ENCODE data around the gene JCAD.
"Not testable (repeated sequence)": the region's sequence is repeated elsewhere in the genome, so short reads cannot be mapped to it uniquely, and the experiment has no call there.

The JCAD gene, protein sequence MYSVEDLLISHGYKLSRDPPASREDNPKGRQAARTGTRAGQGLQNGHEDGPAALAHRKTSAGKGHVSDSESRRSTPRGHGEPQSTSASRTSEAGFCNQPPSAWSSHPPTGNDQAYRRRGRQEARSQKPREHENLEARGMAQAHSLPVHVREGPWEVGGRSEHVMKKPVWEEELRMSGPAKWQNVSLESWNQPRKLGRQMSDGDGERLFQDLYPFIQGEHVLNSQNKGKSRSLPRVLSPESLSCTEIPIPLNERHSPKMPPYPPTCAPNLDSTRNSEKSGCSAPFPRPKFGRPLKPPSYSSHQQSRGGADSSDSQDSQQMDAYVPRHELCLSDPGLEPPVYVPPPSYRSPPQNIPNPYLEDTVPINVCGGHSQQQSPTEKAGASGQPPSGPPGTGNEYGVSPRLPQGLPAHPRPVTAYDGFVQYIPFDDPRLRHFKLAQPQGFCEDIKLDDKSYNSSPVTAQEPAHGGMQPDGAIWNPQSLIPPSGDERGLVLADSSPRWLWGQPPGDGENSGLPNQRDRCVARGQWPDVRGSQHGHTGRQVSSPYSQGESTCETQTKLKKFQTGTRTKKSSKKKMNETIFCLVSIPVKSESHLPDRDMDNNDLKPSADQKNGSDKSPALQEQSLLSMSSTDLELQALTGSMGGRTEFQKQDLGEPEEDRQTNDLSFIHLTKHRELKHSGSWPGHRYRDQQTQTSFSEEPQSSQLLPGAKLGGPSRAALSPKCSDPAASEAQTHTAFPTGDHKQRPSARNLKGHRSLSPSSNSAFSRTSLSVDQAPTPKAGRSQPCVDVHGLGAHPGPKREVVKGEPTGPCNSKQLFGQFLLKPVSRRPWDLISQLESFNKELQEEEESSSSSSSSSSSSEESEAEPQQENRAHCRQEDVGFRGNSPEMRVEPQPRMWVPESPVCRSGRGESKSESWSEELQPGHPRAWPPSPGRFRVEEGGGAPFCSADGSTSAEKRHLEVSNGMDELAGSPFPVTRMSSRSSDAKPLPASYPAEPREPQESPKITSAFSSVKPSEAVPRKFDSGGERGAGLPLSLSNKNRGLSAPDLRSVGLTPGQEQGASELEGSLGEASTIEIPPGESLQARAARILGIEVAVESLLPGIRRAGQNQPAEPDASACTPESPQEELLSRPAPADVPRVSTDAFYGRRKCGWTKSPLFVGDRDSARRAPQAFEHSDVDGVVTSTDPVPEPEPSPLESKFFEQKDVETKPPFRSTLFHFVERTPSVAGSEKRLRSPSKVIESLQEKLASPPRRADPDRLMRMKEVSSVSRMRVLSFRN (N-terminal part only)

GRCh38 chr10:30059209-30060107 lies at the start of gene JCAD:
JCAD (minus strand) TSS chr10:30059586; CDS start chr10:30047812, 11,774 bp downstream.
- no peak for DNase-seq

- DNase-seq, result no peak
Observed at GRCh38 chr10:30106987-30107386, 47.6 kb upstream of the JCAD start.

- DNase-seq, result no peak
Observed at GRCh38 chr10:30103595-30104320, 44.4 kb upstream of the JCAD start.

DNA sequence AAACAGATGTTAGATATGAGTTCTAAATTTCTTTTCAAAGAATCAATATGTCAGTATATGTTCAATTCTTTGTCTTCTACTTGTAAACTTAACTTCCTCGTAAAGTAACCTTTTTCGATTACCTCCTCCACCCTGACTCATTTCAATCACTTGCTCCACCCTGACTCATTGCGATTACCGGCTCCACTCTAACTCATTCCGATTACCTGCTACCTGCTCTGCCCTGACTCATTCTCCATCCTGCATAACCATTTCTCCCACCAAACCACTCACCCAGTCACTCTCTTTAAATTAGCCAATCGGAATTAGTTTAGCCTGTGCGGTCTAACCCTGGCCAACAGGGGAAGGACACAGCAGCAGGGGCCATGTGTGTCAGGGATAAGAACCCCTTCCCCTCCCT lies 40.3 kb upstream of the JCAD start:
- not testable (repeated sequence) for DNase-seq

GRCh38 chr10:30099101-30099500 lies 39.7 kb upstream of the JCAD start:
- no peak for DNase-seq

DNA sequence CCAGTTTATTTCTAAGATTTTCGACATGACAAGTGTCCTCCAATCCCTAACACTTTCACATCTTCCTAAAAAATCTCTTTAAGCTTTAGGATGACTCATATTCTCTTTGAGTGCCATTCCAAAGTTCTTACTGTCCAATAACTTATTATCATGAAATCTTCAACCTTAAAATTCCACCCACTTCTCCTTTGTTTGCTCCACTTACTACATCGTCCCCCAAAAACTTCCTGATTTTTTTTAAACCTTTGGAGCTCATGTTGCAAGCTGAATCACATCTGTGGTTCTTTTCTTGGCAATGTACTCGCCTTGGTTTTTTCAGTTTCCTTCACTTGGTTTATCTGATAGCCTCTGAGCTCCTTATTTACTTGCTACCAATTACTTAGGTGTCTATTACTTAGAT lies 39.2 kb upstream of the JCAD start:
- no peak for DNase-seq

DNA sequence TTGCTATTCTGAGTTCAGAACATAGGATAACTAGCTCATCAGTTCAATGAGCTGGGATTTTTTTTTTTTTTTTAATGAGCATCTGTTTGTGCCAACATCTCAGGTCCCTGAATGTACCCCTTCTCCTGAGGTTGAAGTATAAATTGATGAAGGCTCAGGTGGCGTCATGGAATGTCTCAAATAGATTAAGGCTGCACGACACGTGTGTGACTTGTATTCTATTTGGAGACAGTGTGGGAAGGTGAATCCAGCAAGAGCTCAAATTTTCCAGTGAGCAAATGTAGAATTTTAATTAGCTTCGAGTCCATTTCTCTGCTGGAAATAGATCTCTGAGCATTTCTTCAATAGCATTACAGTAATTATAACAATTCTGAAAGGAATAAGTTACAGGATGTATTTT lies 37.2 kb upstream of the JCAD start:
- no peak for DNase-seq

- no peak for DNase-seq
Observed at GRCh38 chr10:30095631-30096422, 36.4 kb upstream of the JCAD start.

DNA sequence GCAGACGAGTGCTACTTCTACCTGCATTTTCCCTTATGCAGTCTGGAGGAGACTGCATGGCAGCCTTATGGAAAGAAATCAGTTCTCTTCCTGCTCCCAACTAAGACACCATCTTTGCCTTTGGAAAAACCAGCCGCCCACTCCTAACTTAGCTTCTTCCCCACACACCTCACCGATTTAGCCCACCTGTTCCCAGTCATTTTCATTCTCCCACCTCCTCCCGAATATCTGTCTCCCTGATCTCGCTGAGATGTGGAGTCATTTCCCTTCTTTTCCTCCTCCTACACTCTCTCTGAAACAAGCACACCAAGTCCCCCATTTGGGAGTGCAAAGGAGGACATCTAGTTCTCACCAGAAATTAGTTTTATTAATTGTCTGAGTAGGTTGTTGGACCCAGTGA lies 35.2 kb upstream of the JCAD start:
- no peak for DNase-seq

GRCh38 chr10:30093303-30093950 lies 34.0 kb upstream of the JCAD start:
- no peak for DNase-seq

GRCh38 chr10:30092151-30092790 lies 32.9 kb upstream of the JCAD start:
- DNase-seq, result no peak

DNA sequence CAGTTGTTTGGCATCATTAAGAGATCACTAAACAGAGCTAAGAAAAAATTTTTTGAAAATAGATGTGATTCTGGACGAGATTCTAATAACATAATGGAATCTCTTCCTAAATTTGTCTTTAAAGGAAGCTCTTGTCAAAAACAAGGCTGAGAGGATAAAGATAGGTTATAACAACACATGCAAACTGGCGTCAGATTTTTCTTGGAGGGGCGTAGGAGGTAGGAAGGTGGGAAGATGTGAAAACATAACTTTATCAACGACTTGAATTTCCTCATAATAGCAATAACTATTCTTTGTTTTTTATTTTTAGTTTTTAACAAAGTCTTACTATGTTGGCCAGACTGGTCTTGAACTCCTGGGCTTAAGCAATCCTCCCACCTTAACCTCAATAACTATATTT lies 31.8 kb upstream of the JCAD start:
- no peak for DNase-seq

DNA sequence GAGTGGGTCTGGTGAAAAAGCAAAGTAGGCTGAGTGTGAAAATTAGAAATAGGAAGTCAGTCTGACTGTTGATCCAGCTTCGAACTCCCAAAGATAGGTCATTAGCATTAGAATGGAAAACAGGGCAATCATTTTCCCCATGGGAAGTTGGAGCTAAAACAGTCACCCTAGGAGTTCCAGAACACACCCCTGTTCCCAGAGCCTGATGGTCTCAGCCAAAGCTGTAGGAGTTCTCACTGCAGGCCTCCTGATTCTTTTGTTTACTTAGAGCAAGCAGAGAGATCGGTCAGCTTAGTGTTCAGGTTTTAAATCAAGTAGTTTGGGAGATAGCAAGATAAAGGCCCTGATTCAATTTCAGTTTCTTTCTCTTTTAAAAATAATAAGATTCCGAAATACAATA lies 28.8 kb upstream of the JCAD start:
- DNase-seq, result peak; percentile 5

- no peak for DNase-seq
Observed at GRCh38 chr10:30083934-30084333, 24.5 kb upstream of the JCAD start.

DNA sequence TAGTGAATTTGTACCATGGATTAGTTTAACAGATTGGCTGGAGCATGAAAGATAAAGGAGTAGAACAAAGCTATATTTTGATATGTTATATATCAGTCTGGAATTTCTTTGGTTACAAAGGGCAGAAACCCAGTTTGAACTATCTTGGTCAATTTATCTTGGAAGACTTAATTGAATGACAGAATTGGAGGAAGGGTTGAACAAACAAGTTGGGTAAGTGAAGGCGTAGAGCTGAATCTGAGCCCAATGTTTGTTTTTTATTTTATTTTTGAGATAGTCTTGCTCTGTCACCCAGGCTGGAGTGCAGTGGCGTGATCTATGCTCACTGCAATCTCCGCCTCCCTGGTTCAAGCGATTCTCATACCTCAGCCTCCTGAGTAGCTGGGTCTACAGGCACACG lies 21.8 kb upstream of the JCAD start:
- no peak for DNase-seq

GRCh38 chr10:30080161-30080560 lies 20.8 kb upstream of the JCAD start:
- DNase-seq, result no peak

DNA sequence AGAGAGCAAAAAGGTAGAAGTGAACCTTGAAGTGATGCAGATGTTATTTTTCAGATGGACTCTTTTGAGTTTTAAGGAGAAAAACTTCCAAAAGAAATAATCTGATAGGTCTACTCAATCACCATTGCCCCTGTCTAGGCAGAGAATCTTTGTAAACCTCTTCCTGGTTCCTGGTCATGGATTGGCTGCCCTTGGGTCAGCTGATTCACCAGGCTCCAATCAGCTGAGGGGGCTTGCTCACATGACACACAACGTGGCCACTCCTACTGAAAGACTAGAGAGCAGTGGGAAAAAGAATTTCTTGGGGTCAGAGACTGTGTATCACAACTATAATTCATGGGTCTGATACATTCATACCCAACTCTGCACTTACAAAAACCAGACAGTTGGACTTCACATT lies 20.0 kb upstream of the JCAD start:
- no peak for DNase-seq

DNA sequence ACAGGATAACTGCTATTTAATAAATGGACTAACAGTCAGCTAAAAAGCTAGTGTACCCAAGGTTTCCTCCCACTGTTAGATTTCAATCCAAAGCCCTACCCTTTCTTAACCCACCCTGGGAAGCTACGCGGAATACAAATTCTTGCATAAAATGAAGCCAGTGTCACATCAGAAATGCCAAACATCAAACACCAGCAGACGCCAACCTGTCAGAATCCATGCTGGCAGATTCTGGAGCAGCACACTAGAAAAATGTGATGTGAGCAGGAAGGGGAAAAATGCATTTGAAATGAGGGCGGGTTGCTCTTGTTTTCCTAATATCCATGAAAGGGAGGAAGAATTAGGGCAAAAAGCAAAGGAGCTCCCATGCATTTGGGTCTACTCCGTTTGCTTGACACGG lies 16.1 kb upstream of the JCAD start:
- DNase-seq, result no peak

- no peak for DNase-seq
Observed at GRCh38 chr10:30074933-30075332, 15.5 kb upstream of the JCAD start.

- DNase-seq, result no peak
Observed at GRCh38 chr10:30074090-30074489, 14.7 kb upstream of the JCAD start.
